GM21526 (cell line): ENCODE data around the gene GLP2R.

ENCODE experiments used
- ATAC-seq: cut with Tn5 transposase; IDR thresholded peaks from one replicate; pipeline ENCODE4 v1.9.1; 2021; ENCODE audit warnings: moderate library complexity; ENCODE audit not compliant: unreplicated experiment, low FRiP score

GLP2R gene

GRCh38 chr17:9813166-9813565 is 12.6 kb upstream of the GLP2R start:
- no peak for ATAC-seq

GRCh38 chr17:9814337-9814945 is 11.3 kb upstream of the GLP2R start:
- no peak for ATAC-seq

- no peak for ATAC-seq
Observed at GRCh38 chr17:9816472-9816871, 9.3 kb upstream of the GLP2R start.

GRCh38 chr17:9817086-9817485 is 8.6 kb upstream of the GLP2R start:
- no peak for ATAC-seq

- no peak for ATAC-seq
Observed at GRCh38 chr17:9818760-9819159, 7.0 kb upstream of the GLP2R start.

GRCh38 chr17:9820448-9820847 is 5.3 kb upstream of the GLP2R start:
- no peak for ATAC-seq

- ATAC-seq: no peak
Observed at GRCh38 chr17:9821921-9822320, 3.8 kb upstream of the GLP2R start, which contains the start of gene GSG1L2. GSG1L2 (minus strand) TSS chr17:9822079; CDS start chr17:9822071, 8 bp downstream.

GRCh38 chr17:9824094-9824493 is 1.6 kb upstream of the GLP2R start:
- no peak for ATAC-seq

- ATAC-seq: no peak
Observed at GRCh38 chr17:9824797-9825338, 856 bp upstream of the GLP2R start.

GRCh38 chr17:9828296-9829295 is 2.9 kb downstream of the GLP2R start:
- no peak for ATAC-seq

- no peak for ATAC-seq
Observed at GRCh38 chr17:9829343-9829742, 3.6 kb downstream of the GLP2R start.

- no peak for ATAC-seq
Observed at GRCh38 chr17:9830711-9831110, 5.0 kb downstream of the GLP2R start.

GRCh38 chr17:9833922-9834321 is 8.2 kb downstream of the GLP2R start:
- no peak for ATAC-seq

- no peak for ATAC-seq
Observed at GRCh38 chr17:9837551-9838471, 12.1 kb downstream of the GLP2R start.

- no peak for ATAC-seq
Observed at GRCh38 chr17:9839433-9839832, 13.7 kb downstream of the GLP2R start.

GRCh38 chr17:9842057-9842758 is 16.5 kb downstream of the GLP2R start:
- ATAC-seq: no peak

- ATAC-seq: no peak
Observed at GRCh38 chr17:9843152-9844010, 17.7 kb downstream of the GLP2R start.

GRCh38 chr17:9844153-9844552 is 18.4 kb downstream of the GLP2R start:
- no peak for ATAC-seq

- ATAC-seq: no peak
Observed at GRCh38 chr17:9845306-9845705, 19.6 kb downstream of the GLP2R start.
